Skeletal muscle cell (primary cell): ENCODE results near the gene FNTB.
A peak's percentile ranks its signal among the peaks of the same experiment; 100 is the strongest.
"Not testable (repeated sequence)": the region's sequence is repeated elsewhere in the genome, so short reads cannot be mapped to it uniquely, and the experiment has no call there.

Source experiments
- DNase-seq: peaks from one replicate; pipeline ENCODE4 v3.0.0-alpha.2; 2010; ENCODE audit warnings: low read depth
- H3K4me3 ChIP-seq: 2 replicates; pipeline ENCODE4 v1.5.1; 2011; ENCODE audit warnings: low read depth, mild to moderate bottlenecking, control low read depth, low read length, moderate library complexity

FNTB gene

DNA sequence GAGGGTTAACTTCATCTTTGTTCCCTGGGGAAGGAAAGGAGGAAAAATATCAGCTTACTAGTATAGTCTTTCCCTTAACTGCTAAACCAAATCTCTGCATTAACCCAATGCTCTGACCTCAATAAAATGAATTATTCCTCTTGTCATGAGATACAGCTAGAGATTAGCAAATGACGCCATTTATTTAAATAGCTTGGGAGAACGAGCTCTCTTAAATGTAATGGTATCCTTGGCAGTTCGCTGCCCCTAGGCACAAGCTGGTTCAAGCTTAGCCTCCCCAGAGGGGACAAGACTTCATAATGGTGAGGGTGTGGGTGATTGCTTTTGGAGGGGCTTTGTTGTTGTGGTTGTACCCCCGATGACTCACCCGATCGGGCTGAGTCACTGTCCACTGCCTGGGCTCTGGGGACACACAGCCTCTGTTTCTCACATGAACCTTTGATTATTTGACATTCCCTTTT is 19.6 kb downstream of the FNTB start:
- DNase-seq: no peak
- no peak overlapping the region for H3K4me3 ChIP-seq

DNA sequence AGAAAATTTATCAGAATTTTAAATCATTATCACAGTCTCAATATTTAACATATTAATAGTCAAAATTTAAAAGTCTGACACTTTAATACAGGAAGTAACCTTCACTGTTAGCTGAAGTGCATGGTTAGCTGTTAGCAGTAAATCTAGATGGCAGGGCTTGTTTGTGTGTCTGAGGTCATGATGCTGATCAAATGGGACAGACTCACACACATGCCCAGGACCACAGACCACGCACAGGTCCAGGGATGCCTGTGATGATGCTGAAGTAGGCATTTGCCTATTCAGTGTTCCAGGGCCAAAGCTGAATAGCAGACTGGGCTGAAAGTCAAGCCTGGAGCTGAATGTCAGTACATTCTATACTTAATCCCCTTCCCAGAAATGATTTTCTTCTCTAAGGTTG is 20.5 kb downstream of the FNTB start:
- no peak for DNase-seq
- H3K4me3 ChIP-seq: no peak overlapping the region

- no peak for DNase-seq
- no peak overlapping the region for H3K4me3 ChIP-seq
Measured at GRCh38 chr14:65010211-65010931, 23.7 kb downstream of the FNTB start.

GRCh38 chr14:65011538-65011937 is 24.8 kb downstream of the FNTB start:
- no peak overlapping the region for H3K4me3 ChIP-seq
- DNase-seq: no peak

- no peak for DNase-seq
- H3K4me3 ChIP-seq: no peak overlapping the region
Measured at GRCh38 chr14:65012353-65012752, 25.7 kb downstream of the FNTB start.

- no peak for DNase-seq
- H3K4me3 ChIP-seq: no peak overlapping the region
Measured at GRCh38 chr14:65015391-65015790, 28.7 kb downstream of the FNTB start.

GRCh38 chr14:65016471-65016870 is 29.8 kb downstream of the FNTB start:
- no peak overlapping the region for H3K4me3 ChIP-seq
- DNase-seq: no peak

- peak; percentile 47 for DNase-seq
- no peak overlapping the region for H3K4me3 ChIP-seq
Measured at GRCh38 chr14:65019944-65020566, 33.4 kb downstream of the FNTB start.

DNA sequence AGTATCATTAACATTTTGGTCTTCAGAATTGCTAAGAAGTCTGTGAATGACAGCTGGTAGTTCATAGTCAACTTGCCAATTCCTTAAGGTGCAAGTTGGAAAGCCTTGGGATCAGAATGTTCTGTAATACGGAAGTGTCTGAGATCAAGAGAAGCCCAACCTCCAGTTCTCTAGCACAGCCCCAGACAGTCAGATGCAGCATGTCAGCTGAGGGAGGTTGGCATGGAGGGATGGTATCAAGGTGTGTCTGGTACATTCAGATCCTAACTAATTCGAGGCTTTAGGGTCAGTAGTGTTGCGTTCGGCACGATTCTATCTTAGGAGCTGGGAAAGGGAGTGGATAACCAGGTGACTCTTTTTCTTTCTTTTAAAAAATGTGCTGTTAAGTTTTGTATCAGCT is 38.3 kb downstream of the FNTB start:
- no peak overlapping the region for H3K4me3 ChIP-seq
- no peak for DNase-seq

DNA sequence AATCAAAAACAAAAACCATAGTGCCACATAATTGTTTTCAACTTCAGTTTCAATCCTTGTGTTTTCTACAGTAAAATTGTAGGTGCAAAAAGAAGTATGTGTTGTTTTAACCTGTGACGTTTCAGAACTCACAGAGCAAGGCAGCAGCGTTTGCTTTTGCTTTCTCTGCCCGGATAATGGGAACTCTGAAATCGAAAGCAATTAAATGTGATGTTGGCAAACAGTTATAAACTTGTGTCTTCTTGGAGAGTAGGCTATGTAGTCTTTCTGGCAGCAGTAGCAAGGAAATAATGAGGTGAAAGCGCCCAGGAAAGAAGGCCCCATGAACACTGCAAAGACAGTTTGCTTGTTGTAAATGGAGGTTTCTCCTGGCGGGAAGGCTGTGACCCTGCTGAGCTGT is 39.1 kb downstream of the FNTB start:
- no peak for DNase-seq
- no peak overlapping the region for H3K4me3 ChIP-seq

GRCh38 chr14:65026526-65026925 is 39.8 kb downstream of the FNTB start:
- H3K4me3 ChIP-seq: no peak overlapping the region
- DNase-seq: no peak

DNA sequence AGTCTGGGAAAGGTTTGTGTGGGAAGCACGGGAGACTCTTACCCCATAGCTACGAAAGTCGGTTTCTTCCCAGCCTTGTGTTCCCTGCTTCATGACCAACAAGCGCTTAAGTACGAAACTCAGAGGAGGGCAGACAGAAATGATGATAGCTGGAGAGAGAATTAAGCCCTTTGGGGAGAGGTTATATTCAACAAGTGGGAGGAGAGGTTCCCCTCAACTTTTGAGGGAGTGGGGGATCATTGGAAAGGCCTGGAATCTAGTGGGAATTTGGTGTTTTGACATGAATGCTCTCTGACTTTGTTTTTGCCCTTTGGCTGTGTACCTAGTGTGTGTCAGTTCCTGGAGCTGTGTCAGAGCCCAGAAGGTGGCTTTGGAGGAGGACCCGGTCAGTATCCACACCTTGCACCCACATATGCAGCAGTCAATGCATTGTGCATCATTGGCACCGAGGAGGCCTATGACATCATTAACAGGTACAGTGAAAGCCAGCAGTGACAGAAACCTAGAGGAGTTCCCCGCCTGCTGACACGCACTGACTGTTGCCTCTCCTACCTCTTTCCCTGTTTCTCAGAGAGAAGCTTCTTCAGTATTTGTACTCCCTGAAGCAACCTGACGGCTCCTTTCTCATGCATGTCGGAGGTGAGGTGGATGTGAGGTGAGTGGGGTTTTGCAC is 40.6 kb downstream of the FNTB start:
- no peak for DNase-seq
- H3K4me3 ChIP-seq: no peak overlapping the region

- DNase-seq: no peak
- no peak overlapping the region for H3K4me3 ChIP-seq
Measured at GRCh38 chr14:65028937-65029336, 42.2 kb downstream of the FNTB start.

- DNase-seq: not testable (repeated sequence)
Measured at GRCh38 chr14:65031321-65031720, 44.6 kb downstream of the FNTB start.

GRCh38 chr14:65032319-65032718 is 45.6 kb downstream of the FNTB start:
- no peak for DNase-seq
- H3K4me3 ChIP-seq: no peak overlapping the region

More at GRCh38 chr14:65031321-65031720, 44.6 kb downstream of the FNTB start:
- not testable (repeated sequence) for H3K4me3 ChIP-seq

GRCh38 chr14:65033181-65033580 is 46.5 kb downstream of the FNTB start:
- no peak overlapping the region for H3K4me3 ChIP-seq
- no peak for DNase-seq

DNA sequence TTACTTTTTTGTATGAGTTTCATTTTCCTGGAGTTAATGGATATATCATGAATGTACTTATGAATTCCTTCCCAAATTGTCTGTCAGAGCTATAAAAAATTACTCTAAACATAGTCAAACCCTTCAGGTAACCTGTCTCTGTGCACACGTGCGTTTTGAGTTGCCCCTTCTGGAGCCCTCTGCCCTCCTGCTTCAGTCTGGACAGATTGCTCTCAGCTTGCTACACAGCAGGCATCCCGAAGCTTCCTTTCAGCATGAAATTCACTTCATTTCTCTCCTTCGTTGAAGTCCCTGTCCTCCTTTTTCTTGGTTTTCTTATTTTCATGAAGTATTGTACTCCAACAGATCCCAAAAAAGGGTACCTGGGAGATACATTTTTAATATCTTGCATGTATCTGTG is 47.3 kb downstream of the FNTB start:
- DNase-seq: no peak

DNA sequence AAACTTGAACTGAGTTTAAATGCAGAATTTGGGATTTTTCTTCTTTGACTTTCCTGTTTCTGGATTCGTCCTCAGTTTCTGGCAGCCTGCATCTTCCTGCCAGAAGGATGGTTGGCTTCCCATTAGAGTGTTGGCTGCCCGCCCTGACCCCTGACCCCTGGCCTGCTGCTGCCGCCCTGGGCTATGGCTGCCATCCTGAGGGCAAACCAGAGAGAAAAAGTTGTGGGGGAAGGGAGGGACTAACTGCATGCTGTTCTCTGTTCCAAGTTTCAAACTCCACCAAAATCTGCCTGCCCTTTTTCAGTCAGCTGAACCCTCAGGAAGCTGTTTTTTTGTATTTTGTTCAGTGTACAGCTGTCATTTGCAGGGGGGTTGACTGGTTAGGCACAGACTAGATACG is 48.4 kb downstream of the FNTB start:
- H3K4me3 ChIP-seq: no peak overlapping the region
- DNase-seq: no peak

More for the DNA sequence above, 47.3 kb downstream of the FNTB start:
- H3K4me3 ChIP-seq: no peak overlapping the region

GRCh38 chr14:65038966-65039365 is 52.3 kb downstream of the FNTB start:
- no peak for DNase-seq
- no peak overlapping the region for H3K4me3 ChIP-seq

DNA sequence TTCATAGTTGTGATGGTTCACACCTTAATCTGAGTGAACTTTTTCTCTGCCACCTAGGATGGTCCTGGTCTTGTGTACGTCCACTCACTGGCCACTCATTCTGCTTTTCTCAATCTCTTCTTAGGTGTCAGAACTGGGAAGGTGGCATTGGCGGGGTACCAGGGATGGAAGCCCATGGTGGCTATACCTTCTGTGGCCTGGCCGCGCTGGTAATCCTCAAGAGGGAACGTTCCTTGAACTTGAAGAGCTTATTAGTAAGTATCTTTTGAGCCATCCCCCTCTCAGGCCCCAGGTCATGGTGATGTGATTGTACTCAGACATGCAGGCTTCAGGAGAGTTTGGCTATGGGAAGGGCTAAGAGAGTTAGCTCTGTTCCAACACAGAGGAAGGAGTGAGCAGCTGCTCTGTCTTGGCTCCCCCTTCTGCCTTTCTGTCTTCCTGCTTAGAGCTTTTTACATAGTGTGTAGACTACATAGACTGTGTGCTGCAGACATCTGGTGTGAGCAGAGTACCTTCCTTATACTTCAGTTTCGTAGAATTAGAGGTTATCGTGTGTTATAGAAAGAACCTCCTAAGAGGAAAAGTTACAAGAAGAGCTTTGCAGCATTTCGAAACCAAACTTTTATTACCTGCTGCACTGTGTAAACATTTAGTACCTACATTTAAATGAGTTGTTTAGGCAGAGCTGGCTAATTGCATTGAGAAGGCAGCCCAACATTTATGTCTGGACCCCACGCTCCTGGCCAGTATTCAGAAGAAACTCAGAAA is 54.2 kb downstream of the FNTB start:
- DNase-seq: no peak
- H3K4me3 ChIP-seq: no peak overlapping the region
